HS-5 (cell line): ENCODE data around the gene SMG6.
"Not testable (repeated sequence)": the region's sequence is repeated elsewhere in the genome, so short reads cannot be mapped to it uniquely, and the experiment has no call there.

Experiments used
- DNase-seq: peaks from one replicate; pipeline ENCODE4 v3.0.0-alpha.2; 2012; ENCODE audit warnings: low read depth

Gene SMG6

DNA sequence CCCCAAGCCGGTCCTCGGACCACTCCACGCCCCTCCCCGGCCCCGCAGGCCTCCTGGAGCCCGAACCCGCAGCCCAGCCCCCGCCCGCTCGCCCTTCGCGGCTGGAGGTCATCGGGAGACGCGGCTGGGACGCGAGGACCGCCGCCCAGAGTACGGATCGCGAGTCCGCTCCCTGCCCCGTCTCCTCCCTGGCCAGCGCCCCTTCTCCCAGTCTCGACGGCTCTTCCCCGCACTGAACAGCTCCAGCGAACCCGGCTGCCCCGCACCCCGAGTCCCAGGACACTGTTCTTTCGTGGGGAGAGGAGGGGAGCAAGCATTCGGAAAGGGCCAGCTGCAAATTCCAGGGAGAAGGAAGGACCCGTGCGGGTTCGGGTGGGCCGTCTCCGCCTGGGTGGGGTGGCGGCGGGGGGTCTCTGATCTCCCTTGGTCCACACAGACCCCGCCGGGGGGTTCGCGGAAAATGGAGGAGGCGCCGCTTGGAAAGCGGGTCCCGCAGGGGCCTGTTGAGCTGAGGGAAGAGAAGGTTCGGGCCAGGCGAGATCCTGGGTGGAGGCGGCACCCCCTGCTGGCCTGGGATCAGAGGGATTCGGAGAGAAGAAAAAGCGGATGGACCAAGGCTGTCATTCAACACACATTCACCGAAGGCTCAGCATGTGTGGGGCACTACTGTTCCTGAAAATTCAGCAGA lies 277.8 kb downstream of the SMG6 start:
- DNase-seq = no peak

GRCh38 chr17:2025220-2025621 lies 278.4 kb downstream of the SMG6 start, which contains the start of gene RTN4RL1:
TSS of gene RTN4RL1 (minus strand) at chr17:2025334. CDS start at chr17:2024865, 469 bp downstream.
- no peak for DNase-seq

- no peak for DNase-seq
Observed at GRCh38 chr17:2024572-2025219, 278.9 kb downstream of the SMG6 start.

GRCh38 chr17:2023692-2024571 lies 279.7 kb downstream of the SMG6 start:
- DNase-seq = no peak

DNA sequence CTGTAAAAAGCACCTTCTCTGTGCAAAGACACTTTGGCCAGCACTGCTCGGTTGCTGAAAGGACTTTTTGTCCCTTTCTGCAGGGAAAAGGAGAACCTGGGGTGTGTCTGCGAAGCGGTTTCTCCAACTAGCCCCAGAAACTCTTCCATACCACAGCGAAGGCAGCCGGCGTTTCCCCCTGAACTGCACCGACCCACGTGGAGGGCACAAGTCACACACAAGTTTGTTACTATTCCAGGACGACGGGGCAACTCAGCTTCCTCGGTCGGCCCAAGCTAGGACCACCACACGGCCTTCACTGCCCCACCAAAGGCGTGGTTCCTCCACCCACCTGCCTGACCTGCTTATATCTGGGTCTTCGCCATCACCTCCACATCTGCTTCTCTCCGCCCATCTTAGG lies 280.3 kb downstream of the SMG6 start:
- no peak for DNase-seq

DNA sequence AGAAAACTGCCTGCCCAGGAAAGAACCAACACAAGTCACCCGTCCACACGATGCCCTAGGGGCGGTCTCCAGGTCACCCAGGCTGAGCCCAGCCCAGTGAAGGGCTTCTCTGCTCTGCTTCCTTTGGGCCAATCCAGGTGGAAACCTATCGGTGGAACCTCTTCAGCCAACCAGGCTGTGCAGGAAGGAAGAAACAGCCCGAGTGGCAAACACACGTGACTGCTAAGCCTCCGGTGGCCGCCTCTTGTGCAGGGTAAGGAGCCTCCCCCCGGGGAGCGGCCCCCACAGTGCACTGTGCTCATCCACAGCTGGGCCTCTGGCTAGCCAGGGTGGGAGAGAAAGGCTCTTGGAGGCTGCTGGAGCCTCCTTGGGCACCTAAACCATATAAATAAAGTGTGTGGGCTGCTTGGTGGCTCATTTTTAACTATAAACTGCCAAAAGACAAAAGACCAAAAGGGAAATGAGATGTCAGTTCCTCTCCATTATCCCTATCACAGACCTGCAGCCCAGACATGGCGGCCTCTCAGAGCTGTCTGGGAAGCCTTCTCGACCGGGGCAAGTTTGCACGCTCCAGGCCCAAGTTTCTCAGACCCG lies 280.8 kb downstream of the SMG6 start:
- DNase-seq = no peak

GRCh38 chr17:2020721-2021120 lies 282.9 kb downstream of the SMG6 start:
- DNase-seq = no peak

- DNase-seq = no peak
Observed at GRCh38 chr17:2019723-2020122, 283.9 kb downstream of the SMG6 start.

GRCh38 chr17:2018716-2019510 lies 284.7 kb downstream of the SMG6 start:
- DNase-seq = no peak

GRCh38 chr17:2017274-2017941 lies 286.2 kb downstream of the SMG6 start:
- no peak for DNase-seq

GRCh38 chr17:2016494-2016893 lies 287.1 kb downstream of the SMG6 start:
- no peak for DNase-seq

DNA sequence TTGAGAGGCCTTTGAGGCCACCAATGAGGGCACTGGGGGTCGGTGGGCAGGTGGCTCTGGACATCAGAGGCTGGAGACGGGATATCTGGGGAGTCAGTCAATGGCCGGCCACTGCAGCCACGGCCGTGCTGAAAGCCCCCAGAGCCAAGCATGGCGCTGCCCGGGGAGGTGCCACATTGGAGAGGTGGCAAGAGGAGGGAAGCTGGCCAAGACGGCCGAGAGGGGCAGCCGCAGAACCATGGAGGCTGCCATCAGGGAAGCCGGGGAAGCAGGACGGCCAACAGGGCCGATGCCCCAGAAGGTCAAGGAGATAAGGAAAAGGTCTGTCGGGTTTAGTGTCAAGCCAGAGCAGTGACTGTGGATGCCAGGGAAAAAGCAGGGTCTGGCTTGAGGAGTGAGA lies 288.3 kb downstream of the SMG6 start:
- DNase-seq = no peak

- DNase-seq = no peak
Observed at GRCh38 chr17:2013994-2014317, 289.6 kb downstream of the SMG6 start.

- not testable (repeated sequence) for DNase-seq
Observed at GRCh38 chr17:2013220-2013993, 290.2 kb downstream of the SMG6 start.

- DNase-seq = no peak
Observed at GRCh38 chr17:2012499-2012898, 291.1 kb downstream of the SMG6 start.

- no peak for DNase-seq
Observed at GRCh38 chr17:2011411-2012371, 291.9 kb downstream of the SMG6 start.
